ENCODE results near the gene WNT3A. TPM values are rescaled to one million over a fixed set of nuclear protein-coding genes. Genes with fewer than 3 reads are reported as not detected.

Gene WNT3A
- total and polyA plus RNA-seq, 4 donors, result 0.09 to 3.1 (median 1.9) TPM

DNA sequence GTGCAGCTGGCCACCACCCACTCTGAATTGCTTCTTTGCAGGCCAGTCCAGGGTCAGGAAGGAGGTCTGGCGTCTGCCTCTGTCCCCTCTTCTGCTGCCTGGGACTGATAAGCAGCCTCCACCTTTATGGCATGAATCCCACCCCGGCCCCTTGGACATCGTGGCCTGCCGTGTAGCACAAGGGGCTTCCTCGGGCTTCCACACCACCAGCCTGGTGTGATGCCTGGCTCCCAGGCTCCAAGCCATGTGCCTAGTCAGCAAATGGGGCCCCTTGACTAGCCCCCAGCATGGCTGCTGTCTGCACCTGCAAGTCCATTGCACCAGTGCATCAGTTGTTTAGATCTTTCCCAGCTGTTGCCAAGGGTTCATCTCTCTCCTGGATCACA is 65.9 kb downstream of the WNT3A start:
- Histone ChIP-seq H3K36me3 (ENCODE audit: control insufficient read depth in 4 of 4, insufficient read depth in 4 of 4, low read length in 4 of 4) (no peaks in the 10 kb centered on the region), H3K27ac (ENCODE audit: low read depth in 1 of 2, low read length in 1 of 2) (no peak overlapping the region), H3K9me3 (ENCODE audit: control insufficient read depth in 4 of 4, insufficient read depth in 3 of 4, low read length in 3 of 4) (peaks cover 0 to 2% (median 0%) of the 10 kb centered on the region in 4 donors), H3K27me3 (ENCODE audit: control insufficient read depth in 3 of 3, insufficient read depth in 3 of 3, low read length in 2 of 3) (peaks cover 0 to 45% (median 33%) of the 10 kb centered on the region in 3 donors), H3K4me1 (ENCODE audit: control insufficient read depth in 5 of 5, insufficient read depth in 5 of 5, low read length in 5 of 5) (peaks cover 0 to 4% (median 0%) of the 10 kb centered on the region in 5 donors), H3K4me3 (no peak overlapping the region), H3K9ac (ENCODE audit: insufficient read depth in 1 of 2, low read length in 2 of 2) (no peak overlapping the region)
- DNase-seq, result no peak
- no peak for ATAC-seq (ENCODE audit: insufficient read depth, low FRiP score)
- WGBS, 2 donors, result 50 to 55% methylated on average over 5 of the region's 5 CpGs
- TF ChIP-seq, protein P1, sequence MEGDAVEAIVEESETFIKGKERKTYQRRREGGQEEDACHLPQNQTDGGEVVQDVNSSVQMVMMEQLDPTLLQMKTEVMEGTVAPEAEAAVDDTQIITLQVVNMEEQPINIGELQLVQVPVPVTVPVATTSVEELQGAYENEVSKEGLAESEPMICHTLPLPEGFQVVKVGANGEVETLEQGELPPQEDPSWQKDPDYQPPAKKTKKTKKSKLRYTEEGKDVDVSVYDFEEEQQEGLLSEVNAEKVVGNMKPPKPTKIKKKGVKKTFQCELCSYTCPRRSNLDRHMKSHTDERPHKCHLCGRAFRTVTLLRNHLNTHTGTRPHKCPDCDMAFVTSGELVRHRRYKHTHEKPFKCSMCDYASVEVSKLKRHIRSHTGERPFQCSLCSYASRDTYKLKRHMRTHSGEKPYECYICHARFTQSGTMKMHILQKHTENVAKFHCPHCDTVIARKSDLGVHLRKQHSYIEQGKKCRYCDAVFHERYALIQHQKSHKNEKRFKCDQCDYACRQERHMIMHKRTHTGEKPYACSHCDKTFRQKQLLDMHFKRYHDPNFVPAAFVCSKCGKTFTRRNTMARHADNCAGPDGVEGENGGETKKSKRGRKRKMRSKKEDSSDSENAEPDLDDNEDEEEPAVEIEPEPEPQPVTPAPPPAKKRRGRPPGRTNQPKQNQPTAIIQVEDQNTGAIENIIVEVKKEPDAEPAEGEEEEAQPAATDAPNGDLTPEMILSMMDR (IDR thresholded peaks at IDR 0.05; ENCODE audit: control extremely low read depth, extremely low read depth), result no peak

DNA sequence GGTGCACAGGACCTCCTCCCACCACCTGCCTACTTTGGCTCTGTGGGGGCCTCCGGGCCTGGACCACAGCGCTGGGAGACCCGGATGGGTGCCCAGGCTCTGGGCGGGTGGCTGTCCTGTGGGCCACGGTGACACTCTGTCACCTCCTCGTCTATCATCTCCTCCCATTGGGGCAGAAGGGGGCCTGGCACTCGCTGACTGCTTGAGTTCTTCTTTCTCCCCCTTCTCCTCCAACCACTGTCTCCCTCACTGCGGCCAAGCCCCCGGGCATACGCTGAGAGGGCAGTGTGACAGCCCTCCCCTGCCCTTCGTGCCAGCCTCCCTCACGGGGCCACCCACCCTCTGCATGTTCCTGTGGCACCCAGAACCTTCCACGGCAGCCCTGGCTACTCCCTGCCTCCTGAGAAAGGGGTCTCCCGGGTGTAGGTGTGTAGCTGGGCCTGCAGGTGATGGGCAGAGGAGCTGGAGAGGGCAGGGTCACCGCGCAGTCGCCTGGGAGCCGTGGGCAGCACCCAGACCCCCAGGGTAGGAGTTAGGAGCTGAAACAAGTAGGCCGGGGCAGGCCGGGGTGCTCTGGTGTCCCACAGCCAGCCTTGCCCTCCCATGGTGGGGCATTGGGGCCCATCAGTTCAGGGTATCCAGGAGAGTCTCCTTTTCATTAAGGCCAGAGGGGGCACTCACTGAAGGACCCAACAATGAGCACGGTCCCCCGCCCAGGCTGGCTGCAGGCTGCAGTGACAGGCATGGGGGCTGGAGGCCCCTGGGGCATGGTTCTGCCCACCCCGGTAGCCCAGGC is 66.5 kb downstream of the WNT3A start:
- ATAC-seq (ENCODE audit: insufficient read depth, low FRiP score) (no peak), DNase-seq (no peak)
- TF ChIP-seq, protein P1 (IDR thresholded peaks at IDR 0.05; ENCODE audit: control extremely low read depth, extremely low read depth), result no peak
- WGBS, 2 donors, result 68 to 72% methylated on average over 23 of the region's 23 CpGs
- H3K9ac ChIP-seq (ENCODE audit: insufficient read depth in 1 of 2, low read length in 2 of 2), result no peak overlapping the region
- H3K36me3 ChIP-seq (ENCODE audit: control insufficient read depth in 4 of 4, insufficient read depth in 4 of 4, low read length in 4 of 4), result no peaks in the 10 kb centered on the region
- H3K4me3 ChIP-seq, result no peak overlapping the region
- peaks cover 0 to 4% (median 0%) of the 10 kb centered on the region in 5 donors for H3K4me1 ChIP-seq (ENCODE audit: control insufficient read depth in 5 of 5, insufficient read depth in 5 of 5, low read length in 5 of 5)
- H3K9me3 ChIP-seq (ENCODE audit: control insufficient read depth in 4 of 4, insufficient read depth in 3 of 4, low read length in 3 of 4), result peaks cover 0 to 2% (median 0%) of the 10 kb centered on the region in 4 donors
- no peak overlapping the region for H3K27ac ChIP-seq (ENCODE audit: low read depth in 1 of 2, low read length in 1 of 2)
- peaks cover 0 to 39% (median 28%) of the 10 kb centered on the region in 3 donors for H3K27me3 ChIP-seq (ENCODE audit: control insufficient read depth in 3 of 3, insufficient read depth in 3 of 3, low read length in 2 of 3)

DNA sequence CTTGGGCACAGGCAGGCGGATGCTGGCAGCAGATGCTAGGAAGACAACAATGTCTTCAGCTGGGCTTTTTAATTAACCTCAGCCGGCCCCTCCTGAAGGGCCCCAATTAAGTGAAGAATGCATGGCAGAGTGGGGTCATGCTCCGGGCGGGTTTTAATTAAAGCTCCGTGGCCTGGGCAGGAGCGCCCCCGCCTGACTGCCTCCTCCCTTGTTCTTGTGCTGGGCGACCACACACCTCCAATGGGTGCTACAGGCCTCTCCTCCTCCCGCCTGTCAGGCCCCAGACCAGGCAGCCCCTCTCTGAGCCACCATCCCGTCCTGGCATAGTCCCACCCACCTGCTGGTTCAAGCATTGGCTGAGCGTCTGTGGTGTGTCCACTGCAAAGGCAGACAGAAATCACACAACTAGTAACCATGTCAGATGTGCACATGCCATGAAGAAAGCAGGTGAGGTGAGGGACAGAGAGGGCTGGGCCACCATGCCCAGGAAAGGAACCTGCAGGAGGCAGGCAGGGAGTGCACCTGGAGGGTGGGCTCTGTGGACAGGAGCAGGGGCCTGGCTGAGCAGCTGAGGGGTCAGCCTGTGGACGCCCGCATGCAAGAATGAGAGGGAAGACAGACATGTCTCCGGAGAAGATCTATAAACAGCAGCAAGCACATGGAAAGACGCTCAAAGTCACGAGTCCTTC is 67.2 kb downstream of the WNT3A start:
- H3K4me3 ChIP-seq, result no peak overlapping the region
- H3K36me3 ChIP-seq (ENCODE audit: control insufficient read depth in 4 of 4, insufficient read depth in 4 of 4, low read length in 4 of 4), result no peaks in the 10 kb centered on the region
- H3K9ac ChIP-seq (ENCODE audit: insufficient read depth in 1 of 2, low read length in 2 of 2), result no peak overlapping the region
- no peak for DNase-seq
- ATAC-seq (ENCODE audit: insufficient read depth, low FRiP score), result no peak
- H3K27ac ChIP-seq (ENCODE audit: low read depth in 1 of 2, low read length in 1 of 2), result no peak overlapping the region
- peaks cover 0 to 4% (median 0%) of the 10 kb centered on the region in 5 donors for H3K4me1 ChIP-seq (ENCODE audit: control insufficient read depth in 5 of 5, insufficient read depth in 5 of 5, low read length in 5 of 5)
- H3K27me3 ChIP-seq (ENCODE audit: control insufficient read depth in 3 of 3, insufficient read depth in 3 of 3, low read length in 2 of 3), result peaks cover 0 to 32% (median 22%) of the 10 kb centered on the region in 3 donors
- peaks cover 0 to 2% (median 0%) of the 10 kb centered on the region in 4 donors for H3K9me3 ChIP-seq (ENCODE audit: control insufficient read depth in 4 of 4, insufficient read depth in 3 of 4, low read length in 3 of 4)
- TF ChIP-seq, protein P1 (IDR thresholded peaks at IDR 0.05; ENCODE audit: control extremely low read depth, extremely low read depth), result no peak
- WGBS, 2 donors, result 46% methylated on average over 15 to 16 of the region's 16 CpGs

Data from lung (tissue), 12 donors.